ENCODE results near the gene SLC25A21. TPM values are rescaled to one million over a fixed set of nuclear protein-coding genes. Genes with fewer than 3 reads are reported as not detected.

The SLC25A21 gene
- polyA plus RNA-seq, 4 donors = 0.22 to 1.4 (median 0.97) TPM

- no peaks in the 10 kb centered on the region for H3K4me1 ChIP-seq (ENCODE audit: control insufficient read depth in 3 of 3, insufficient read depth in 2 of 3, low read depth in 1 of 3, low read length in 2 of 3)
- no peak for DNase-seq
- H3K36me3 ChIP-seq (ENCODE audit: control insufficient read depth in 3 of 3, insufficient read depth in 2 of 3, low read depth in 1 of 3, low read length in 3 of 3) = no peaks in the 10 kb centered on the region
- FAIRE-seq = no peak
- no peak overlapping the region for H3K27ac ChIP-seq (ENCODE audit: low read depth in 1 of 3, low read length in 2 of 3)
- WGBS, 3 donors = 1 to 43% (median 8%) methylated on average over 2 of the region's 2 CpGs
- no peak overlapping the region for H3K4me3 ChIP-seq (ENCODE audit: low read depth in 1 of 3, low read length in 3 of 3)
- H3K9me3 ChIP-seq (ENCODE audit: control insufficient read depth in 2 of 2, insufficient read depth in 1 of 2, low read depth in 1 of 2, low read length in 1 of 2) = no peaks in the 10 kb centered on the region
- no peaks in the 10 kb centered on the region for H3K27me3 ChIP-seq (ENCODE audit: control insufficient read depth in 3 of 3, insufficient read depth in 3 of 3, low read length in 3 of 3)
Observed at GRCh38 chr14:36827861-36828260, 344.5 kb downstream of the SLC25A21 start.

- no peak for FAIRE-seq
- Histone ChIP-seq H3K4me1 (ENCODE audit: control insufficient read depth in 3 of 3, insufficient read depth in 2 of 3, low read depth in 1 of 3, low read length in 2 of 3) (no peaks in the 10 kb centered on the region), H3K4me3 (ENCODE audit: low read depth in 1 of 3, low read length in 3 of 3) (no peak overlapping the region), H3K27me3 (ENCODE audit: control insufficient read depth in 3 of 3, insufficient read depth in 3 of 3, low read length in 3 of 3) (no peaks in the 10 kb centered on the region), H3K27ac (ENCODE audit: low read depth in 1 of 3, low read length in 2 of 3) (no peak overlapping the region), H3K36me3 (ENCODE audit: control insufficient read depth in 3 of 3, insufficient read depth in 2 of 3, low read depth in 1 of 3, low read length in 3 of 3) (no peaks in the 10 kb centered on the region), H3K9me3 (ENCODE audit: control insufficient read depth in 2 of 2, insufficient read depth in 1 of 2, low read depth in 1 of 2, low read length in 1 of 2) (no peaks in the 10 kb centered on the region)
- DNase-seq = no peak
- WGBS, 3 donors = 83 to 94% (median 85%) methylated on average over 6 of the region's 6 CpGs
Observed at GRCh38 chr14:36826614-36827013, 345.8 kb downstream of the SLC25A21 start.

GRCh38 chr14:36824854-36825253 lies 347.6 kb downstream of the SLC25A21 start:
- 88 to 96% (median 89%) methylated on average over 4 of the region's 4 CpGs for WGBS, 3 donors
- H3K4me3 ChIP-seq (ENCODE audit: low read depth in 1 of 3, low read length in 3 of 3) = no peak overlapping the region
- H3K36me3 ChIP-seq (ENCODE audit: control insufficient read depth in 3 of 3, insufficient read depth in 2 of 3, low read depth in 1 of 3, low read length in 3 of 3) = no peaks in the 10 kb centered on the region
- H3K27ac ChIP-seq (ENCODE audit: low read depth in 1 of 3, low read length in 2 of 3) = no peak overlapping the region
- DNase-seq (no peak), FAIRE-seq (no peak)
- H3K27me3 ChIP-seq (ENCODE audit: control insufficient read depth in 3 of 3, insufficient read depth in 3 of 3, low read length in 3 of 3) = no peaks in the 10 kb centered on the region
- no peaks in the 10 kb centered on the region for H3K4me1 ChIP-seq (ENCODE audit: control insufficient read depth in 3 of 3, insufficient read depth in 2 of 3, low read depth in 1 of 3, low read length in 2 of 3)
- H3K9me3 ChIP-seq (ENCODE audit: control insufficient read depth in 2 of 2, insufficient read depth in 1 of 2, low read depth in 1 of 2, low read length in 1 of 2) = no peaks in the 10 kb centered on the region

DNA sequence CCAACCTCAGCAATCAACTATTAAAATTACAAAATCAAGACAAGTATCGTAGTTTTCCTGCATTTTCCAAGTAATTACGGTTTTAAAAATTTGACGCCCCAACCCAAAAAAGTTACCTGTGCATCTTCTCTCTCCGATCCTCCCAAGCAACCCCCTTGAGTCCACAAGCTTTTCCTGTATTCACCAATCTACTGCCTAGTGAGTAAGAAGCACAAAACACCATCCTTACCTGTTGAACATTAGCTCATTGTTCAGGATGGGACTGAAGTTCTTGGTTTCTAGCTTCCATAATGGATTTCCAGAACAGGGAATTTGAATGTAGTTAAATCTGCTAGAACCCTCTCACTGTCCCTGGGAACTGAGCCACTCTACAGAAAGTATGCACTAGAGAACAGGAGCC lies 348.8 kb downstream of the SLC25A21 start:
- H3K4me1 ChIP-seq (ENCODE audit: control insufficient read depth in 3 of 3, insufficient read depth in 2 of 3, low read depth in 1 of 3, low read length in 2 of 3) = no peaks in the 10 kb centered on the region
- H3K9me3 ChIP-seq (ENCODE audit: control insufficient read depth in 2 of 2, insufficient read depth in 1 of 2, low read depth in 1 of 2, low read length in 1 of 2) = no peaks in the 10 kb centered on the region
- 67 to 73% (median 69%) methylated on average over 4 of the region's 4 CpGs for WGBS, 3 donors
- DNase-seq (no peak), FAIRE-seq (no peak)
- no peaks in the 10 kb centered on the region for H3K27me3 ChIP-seq (ENCODE audit: control insufficient read depth in 3 of 3, insufficient read depth in 3 of 3, low read length in 3 of 3)
- H3K36me3 ChIP-seq (ENCODE audit: control insufficient read depth in 3 of 3, insufficient read depth in 2 of 3, low read depth in 1 of 3, low read length in 3 of 3) = no peaks in the 10 kb centered on the region
- no peak overlapping the region for H3K27ac ChIP-seq (ENCODE audit: low read depth in 1 of 3, low read length in 2 of 3)
- no peak overlapping the region for H3K4me3 ChIP-seq (ENCODE audit: low read depth in 1 of 3, low read length in 3 of 3)

DNA sequence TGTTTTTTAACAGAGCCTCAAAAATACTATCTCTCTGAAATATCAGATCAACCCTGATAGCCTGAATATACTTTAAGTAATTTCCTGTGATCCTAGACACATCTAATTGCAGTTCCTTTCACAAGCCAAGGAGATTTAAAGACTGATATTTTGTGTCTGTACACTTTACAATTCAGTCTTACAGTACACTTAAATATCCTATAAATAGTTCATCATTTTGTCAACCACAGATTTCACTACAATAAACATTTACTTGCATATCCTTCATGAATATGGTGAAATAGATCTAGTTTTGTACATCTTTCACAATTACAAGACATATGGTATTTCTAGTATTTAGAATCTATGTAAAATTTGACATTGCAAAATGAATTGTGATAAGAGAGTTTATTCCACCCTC lies 349.7 kb downstream of the SLC25A21 start:
- no peak overlapping the region for H3K27ac ChIP-seq (ENCODE audit: low read depth in 1 of 3, low read length in 2 of 3)
- H3K36me3 ChIP-seq (ENCODE audit: control insufficient read depth in 3 of 3, insufficient read depth in 2 of 3, low read depth in 1 of 3, low read length in 3 of 3) = no peaks in the 10 kb centered on the region
- FAIRE-seq (no peak), DNase-seq (no peak)
- H3K4me3 ChIP-seq (ENCODE audit: low read depth in 1 of 3, low read length in 3 of 3) = no peak overlapping the region
- H3K9me3 ChIP-seq (ENCODE audit: control insufficient read depth in 2 of 2, insufficient read depth in 1 of 2, low read depth in 1 of 2, low read length in 1 of 2) = no peaks in the 10 kb centered on the region
- H3K27me3 ChIP-seq (ENCODE audit: control insufficient read depth in 3 of 3, insufficient read depth in 3 of 3, low read length in 3 of 3) = no peaks in the 10 kb centered on the region
- H3K4me1 ChIP-seq (ENCODE audit: control insufficient read depth in 3 of 3, insufficient read depth in 2 of 3, low read depth in 1 of 3, low read length in 2 of 3) = no peaks in the 10 kb centered on the region

DNA sequence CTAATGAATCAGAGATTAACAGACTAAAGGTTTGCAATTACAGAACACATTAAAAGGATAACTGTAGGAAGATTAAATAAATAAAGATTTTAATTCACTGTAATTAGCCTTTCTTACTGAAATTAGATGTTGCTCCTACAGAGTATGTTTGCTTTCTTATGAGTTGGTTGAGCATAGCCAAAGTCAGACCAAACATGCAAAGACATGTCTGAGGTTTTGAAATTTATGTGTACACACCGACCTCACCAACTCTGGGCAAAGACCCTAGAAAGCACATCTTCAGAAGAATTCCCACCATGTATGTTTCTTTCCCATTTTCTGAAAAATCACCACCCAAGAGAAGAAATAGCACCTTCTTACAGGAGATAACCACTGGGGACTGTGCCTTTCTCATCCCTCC lies 351.5 kb downstream of the SLC25A21 start:
- Histone ChIP-seq H3K4me3 (ENCODE audit: low read depth in 1 of 3, low read length in 3 of 3) (no peak overlapping the region), H3K9me3 (ENCODE audit: control insufficient read depth in 2 of 2, insufficient read depth in 1 of 2, low read depth in 1 of 2, low read length in 1 of 2) (no peaks in the 10 kb centered on the region), H3K4me1 (ENCODE audit: control insufficient read depth in 3 of 3, insufficient read depth in 2 of 3, low read depth in 1 of 3, low read length in 2 of 3) (no peaks in the 10 kb centered on the region), H3K36me3 (ENCODE audit: control insufficient read depth in 3 of 3, insufficient read depth in 2 of 3, low read depth in 1 of 3, low read length in 3 of 3) (no peaks in the 10 kb centered on the region), H3K27ac (ENCODE audit: low read depth in 1 of 3, low read length in 2 of 3) (no peak overlapping the region), H3K27me3 (ENCODE audit: control insufficient read depth in 3 of 3, insufficient read depth in 3 of 3, low read length in 3 of 3) (no peaks in the 10 kb centered on the region)
- 85 to 88% (median 86%) methylated on average over 1 of the region's 1 CpG for WGBS, 3 donors
- FAIRE-seq (no peak), DNase-seq (no peak)

DNA sequence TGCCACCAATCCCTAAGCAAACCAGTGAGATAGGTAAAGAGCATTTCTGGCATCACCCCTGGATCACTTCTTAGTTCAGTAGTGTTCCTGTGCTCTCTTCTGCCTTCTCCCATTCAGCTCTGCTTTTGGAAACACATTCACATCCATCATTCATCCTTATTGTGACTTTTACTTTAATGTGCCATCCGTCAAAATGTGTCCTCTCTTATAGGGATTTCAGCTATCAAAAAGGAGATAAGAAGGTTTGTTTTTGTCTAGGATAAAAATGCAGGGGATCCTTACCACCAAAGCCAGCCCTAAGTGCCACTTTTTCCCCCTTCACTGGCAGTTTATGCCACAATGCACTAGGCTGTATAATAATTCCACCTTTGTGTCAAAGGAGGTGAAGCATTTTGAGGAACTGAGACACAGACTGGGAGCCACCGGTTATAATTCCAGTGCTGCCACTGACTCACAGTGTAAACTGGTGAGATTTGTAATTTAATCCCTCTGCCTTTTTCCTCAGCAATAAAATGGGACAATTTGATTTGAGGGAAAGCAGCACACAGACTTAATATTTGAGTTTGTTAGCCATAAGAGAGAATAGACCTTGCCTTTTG lies 352.2 kb downstream of the SLC25A21 start:
- WGBS, 3 donors = 53 to 65% (median 58%) methylated on average over 2 of the region's 2 CpGs
- FAIRE-seq (no peak), DNase-seq (no peak)
- no peaks in the 10 kb centered on the region for H3K36me3 ChIP-seq (ENCODE audit: control insufficient read depth in 3 of 3, insufficient read depth in 2 of 3, low read depth in 1 of 3, low read length in 3 of 3)
- H3K27me3 ChIP-seq (ENCODE audit: control insufficient read depth in 3 of 3, insufficient read depth in 3 of 3, low read length in 3 of 3) = no peaks in the 10 kb centered on the region
- H3K4me1 ChIP-seq (ENCODE audit: control insufficient read depth in 3 of 3, insufficient read depth in 2 of 3, low read depth in 1 of 3, low read length in 2 of 3) = no peaks in the 10 kb centered on the region
- H3K27ac ChIP-seq (ENCODE audit: low read depth in 1 of 3, low read length in 2 of 3) = no peak overlapping the region
- H3K4me3 ChIP-seq (ENCODE audit: low read depth in 1 of 3, low read length in 3 of 3) = no peak overlapping the region
- H3K9me3 ChIP-seq (ENCODE audit: control insufficient read depth in 2 of 2, insufficient read depth in 1 of 2, low read depth in 1 of 2, low read length in 1 of 2) = no peaks in the 10 kb centered on the region

DNA sequence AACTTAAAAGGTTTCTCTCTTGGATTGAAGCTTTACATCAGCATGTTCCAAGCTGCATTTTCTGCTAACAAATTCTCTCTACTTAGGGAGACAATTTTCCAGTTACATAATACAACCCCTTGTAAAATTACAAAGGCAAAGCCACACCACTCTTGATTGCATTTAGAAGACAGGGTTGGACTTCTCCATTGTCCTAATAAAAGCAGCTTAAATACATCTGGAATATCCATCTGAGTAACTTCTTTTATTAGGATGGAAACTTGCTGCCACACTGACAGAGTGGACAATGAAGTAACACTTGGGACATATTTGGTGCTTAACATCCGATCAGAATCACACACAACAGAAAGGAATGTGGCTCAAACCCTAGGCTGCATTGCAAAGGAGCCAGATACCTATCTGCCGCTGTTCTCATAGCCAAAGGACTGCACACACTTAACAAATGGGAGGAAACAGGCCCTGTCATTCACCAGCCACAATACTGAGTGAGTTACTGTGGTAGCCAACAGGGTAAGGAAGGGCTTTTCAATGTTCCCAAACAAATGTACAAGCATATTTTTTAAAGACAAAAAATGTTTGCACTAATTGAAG lies 353.5 kb downstream of the SLC25A21 start:
- no peak overlapping the region for H3K27ac ChIP-seq (ENCODE audit: low read depth in 1 of 3, low read length in 2 of 3)
- H3K4me3 ChIP-seq (ENCODE audit: low read depth in 1 of 3, low read length in 3 of 3) = no peak overlapping the region
- H3K4me1 ChIP-seq (ENCODE audit: control insufficient read depth in 3 of 3, insufficient read depth in 2 of 3, low read depth in 1 of 3, low read length in 2 of 3) = no peaks in the 10 kb centered on the region
- no peaks in the 10 kb centered on the region for H3K36me3 ChIP-seq (ENCODE audit: control insufficient read depth in 3 of 3, insufficient read depth in 2 of 3, low read depth in 1 of 3, low read length in 3 of 3)
- FAIRE-seq (no peak), DNase-seq (no peak)
- no peaks in the 10 kb centered on the region for H3K9me3 ChIP-seq (ENCODE audit: control insufficient read depth in 2 of 2, insufficient read depth in 1 of 2, low read depth in 1 of 2, low read length in 1 of 2)
- 38 to 70% (median 52%) methylated on average over 2 of the region's 2 CpGs for WGBS, 3 donors
- H3K27me3 ChIP-seq (ENCODE audit: control insufficient read depth in 3 of 3, insufficient read depth in 3 of 3, low read length in 3 of 3) = no peaks in the 10 kb centered on the region

- no peak overlapping the region for H3K27ac ChIP-seq (ENCODE audit: low read depth in 1 of 3, low read length in 2 of 3)
- no peaks in the 10 kb centered on the region for H3K9me3 ChIP-seq (ENCODE audit: control insufficient read depth in 2 of 2, insufficient read depth in 1 of 2, low read depth in 1 of 2, low read length in 1 of 2)
- H3K4me1 ChIP-seq (ENCODE audit: control insufficient read depth in 3 of 3, insufficient read depth in 2 of 3, low read depth in 1 of 3, low read length in 2 of 3) = no peaks in the 10 kb centered on the region
- no peaks in the 10 kb centered on the region for H3K27me3 ChIP-seq (ENCODE audit: control insufficient read depth in 3 of 3, insufficient read depth in 3 of 3, low read length in 3 of 3)
- H3K4me3 ChIP-seq (ENCODE audit: low read depth in 1 of 3, low read length in 3 of 3) = no peak overlapping the region
- DNase-seq (no peak), FAIRE-seq (no peak)
- 52 to 92% (median 66%) methylated on average over 2 of the region's 2 CpGs for WGBS, 3 donors
- H3K36me3 ChIP-seq (ENCODE audit: control insufficient read depth in 3 of 3, insufficient read depth in 2 of 3, low read depth in 1 of 3, low read length in 3 of 3) = no peaks in the 10 kb centered on the region
Observed at GRCh38 chr14:36818246-36818645, 354.2 kb downstream of the SLC25A21 start.

All from small intestine (tissue), 7 donors.